ENCODE measurements around the gene BROX.
"Not testable (repeated sequence)": the region's sequence is repeated elsewhere in the genome, so short reads cannot be mapped to it uniquely, and the experiment has no call there.

Gene BROX

GRCh38 chr1:222712253-222713090, at the start of gene BROX, which contains the start of gene AIDA:
Gene BROX, plus strand, starts transcription at chr1:222712564. Its CDS starts 3,136 bp downstream, at chr1:222715700.
Gene AIDA, minus strand, starts transcription at chr1:222712491. Its CDS starts 174 bp downstream, at chr1:222712317.
- peak; percentile 96 for DNase-seq (ENCODE audit: low read depth)

- DNase-seq (ENCODE audit: low read depth) = no peak
Measured at GRCh38 chr1:222663431-222663934, 48.9 kb upstream of the BROX start.

GRCh38 chr1:222665964-222666363, 46.4 kb upstream of the BROX start:
- DNase-seq (ENCODE audit: low read depth) = no peak

- DNase-seq (ENCODE audit: low read depth) = not testable (repeated sequence)
Measured at GRCh38 chr1:222668184-222668583, 44.2 kb upstream of the BROX start.

- DNase-seq (ENCODE audit: low read depth) = not testable (repeated sequence)
Measured at GRCh38 chr1:222669107-222669506, 43.3 kb upstream of the BROX start.

GRCh38 chr1:222670110-222670509, 42.3 kb upstream of the BROX start:
- DNase-seq (ENCODE audit: low read depth) = no peak

GRCh38 chr1:222680080-222680479, 32.3 kb upstream of the BROX start:
- no peak for DNase-seq (ENCODE audit: low read depth)

- DNase-seq (ENCODE audit: low read depth) = no peak
Measured at GRCh38 chr1:222691016-222691415, 21.3 kb upstream of the BROX start.

GRCh38 chr1:222694927-222695326, 17.4 kb upstream of the BROX start:
- DNase-seq (ENCODE audit: low read depth) = no peak

- DNase-seq (ENCODE audit: low read depth) = no peak
Measured at GRCh38 chr1:222696741-222697140, 15.6 kb upstream of the BROX start.

- no peak for DNase-seq (ENCODE audit: low read depth)
Measured at GRCh38 chr1:222697203-222697602, 15.2 kb upstream of the BROX start.

GRCh38 chr1:222697826-222698225, 14.5 kb upstream of the BROX start:
- no peak for DNase-seq (ENCODE audit: low read depth)

GRCh38 chr1:222702210-222702609, 10.2 kb upstream of the BROX start:
- DNase-seq (ENCODE audit: low read depth) = no peak

- no peak for DNase-seq (ENCODE audit: low read depth)
Measured at GRCh38 chr1:222704260-222704659, 8.1 kb upstream of the BROX start.

- no peak for DNase-seq (ENCODE audit: low read depth)
Measured at GRCh38 chr1:222706815-222707214, 5.5 kb upstream of the BROX start.

- DNase-seq (ENCODE audit: low read depth) = no peak
Measured at GRCh38 chr1:222709700-222710153, 2.6 kb upstream of the BROX start.

- DNase-seq (ENCODE audit: low read depth) = peak; percentile 20
Measured at GRCh38 chr1:222711319-222712252, 778 bp upstream of the BROX start.

- DNase-seq (ENCODE audit: low read depth) = peak; percentile 80
Measured at GRCh38 chr1:222713091-222713961, 962 bp downstream of the BROX start.

GRCh38 chr1:222716393-222716792, 4.0 kb downstream of the BROX start:
- DNase-seq (ENCODE audit: low read depth) = no peak

GRCh38 chr1:222728746-222729145, 16.4 kb downstream of the BROX start:
- DNase-seq (ENCODE audit: low read depth) = no peak

- no peak for DNase-seq (ENCODE audit: low read depth)
Measured at GRCh38 chr1:222730866-222731265, 18.5 kb downstream of the BROX start.

Data from stimulated activated CD8-positive, alpha-beta memory T cell treated with anti-CD3 and anti-CD28 coated beads, Interleukin-15, amount 100 ng/mL, for 1 hour (primary cell).